WTC11 (cell line): ENCODE data around the gene ANGPTL2. TPM values are rescaled to one million over a fixed set of nuclear protein-coding genes. Genes with fewer than 3 reads are reported as not detected.

Experiments used
- ATAC-seq: fragments of 200-7000 bp; cut with Tn5 transposase; 2 replicates; pipeline ENCODE4 v1.10.0; 2021; ENCODE audit warnings: mild to moderate bottlenecking, moderate library complexity
- CTCF ChIA-PET: fragments of 300-600 bp; sonication (Branson Sonifier 250); formaldehyde crosslinking; loops from one replicate; lab custom pipeline; 2021; ENCODE audit warnings: antibody characterized with exemption; lab: Charles Lee
- POLR2A ChIA-PET: fragments of 350-600 bp; sonication (Branson Sonifier 250); formaldehyde crosslinking; loops from one replicate; lab custom pipeline; 2021; ENCODE audit warnings: antibody characterized with exemption; lab: Charles Lee
- DNase-seq: peaks from one replicate; pipeline ENCODE4 v3.0.0; 2021; ENCODE audit warnings: low spot score
- H3K27ac Mint-ChIP-seq: 2 replicates; pipeline ENCODE4 v1.8.0; 2021; ENCODE audit warnings: mixed read lengths
- H3K27me3 Mint-ChIP-seq: 2 replicates; pipeline ENCODE4 v1.8.0; 2021; ENCODE audit warnings: low read depth, mild to moderate bottlenecking, moderate library complexity, mixed read lengths
- H3K36me3 Mint-ChIP-seq: 2 replicates; pipeline ENCODE4 v1.8.0; 2021; ENCODE audit warnings: mixed read lengths
- H3K4me1 Mint-ChIP-seq: 2 replicates; pipeline ENCODE4 v1.8.0; 2022; ENCODE audit warnings: mixed read lengths
- H3K4me3 Mint-ChIP-seq: 2 replicates; pipeline ENCODE4 v1.8.0; 2021; ENCODE audit warnings: mild to moderate bottlenecking, moderate library complexity, mixed read lengths
- H3K9me3 Mint-ChIP-seq: 2 replicates; pipeline ENCODE4 v1.8.0; 2021; ENCODE audit warnings: mixed read lengths
- CDX4 ChIP-seq: fragments of 250-450 bp; sonication (Bioruptor Pico); IDR thresholded peaks from 2 replicates; pipeline ENCODE4 v1.9.0; 2021; ENCODE audit warnings: moderate library complexity, mild to moderate bottlenecking, inconsistent platforms, borderline replicate concordance
- E2F1 ChIP-seq: sonication (generic); formaldehyde crosslinking; IDR thresholded peaks from 2 replicates; pipeline ENCODE4 v1.8.0; 2022; ENCODE audit warnings: mild to moderate bottlenecking, missing genetic modification reagents
- ERG ChIP-seq: fragments of 250-450 bp; sonication (Bioruptor Pico); IDR thresholded peaks from 2 replicates; pipeline ENCODE4 v1.8.0; 2021; ENCODE audit warnings: mild to moderate bottlenecking
- FOXK1 ChIP-seq: sonication (generic); formaldehyde crosslinking; IDR thresholded peaks from 2 replicates; pipeline ENCODE4 v1.8.0; 2022; ENCODE audit warnings: mild to moderate bottlenecking, moderate library complexity, missing genetic modification reagents
- HMGXB4 ChIP-seq: sonication (generic); formaldehyde crosslinking; IDR thresholded peaks from 2 replicates; pipeline ENCODE4 v1.8.1; 2023; ENCODE audit warnings: mild to moderate bottlenecking, moderate library complexity, missing genetic modification reagents
- MAX ChIP-seq: sonication (generic); formaldehyde crosslinking; IDR thresholded peaks from 2 replicates; pipeline ENCODE4 v1.8.0; 2022; ENCODE audit warnings: mild to moderate bottlenecking, missing genetic modification reagents
- NFATC4 ChIP-seq: fragments of 250-450 bp; sonication (Bioruptor Pico); IDR thresholded peaks from 2 replicates; pipeline ENCODE4 v1.9.0; 2021; ENCODE audit warnings: mild to moderate bottlenecking
- NR2C2 ChIP-seq: sonication (generic); formaldehyde crosslinking; IDR thresholded peaks from 2 replicates; pipeline ENCODE4 v1.8.0; 2022; ENCODE audit warnings: mild to moderate bottlenecking, missing genetic modification reagents
- NR3C1 ChIP-seq: sonication (generic); formaldehyde crosslinking; conservative IDR thresholded peaks from 2 replicates; pipeline ENCODE4 v1.8.1; 2023; ENCODE audit warnings: low read depth, mild to moderate bottlenecking, missing genetic modification reagents
- TP53 ChIP-seq: sonication (generic); formaldehyde crosslinking; IDR thresholded peaks from 2 replicates; pipeline ENCODE4 v1.8.1; 2023; ENCODE audit warnings: mild to moderate bottlenecking, missing genetic modification reagents
- ZNF232 ChIP-seq: sonication (generic); formaldehyde crosslinking; IDR thresholded peaks from 2 replicates; pipeline ENCODE4 v1.8.0; 2022; ENCODE audit warnings: mild to moderate bottlenecking, missing genetic modification reagents
- total RNA-seq: library from RNA; stranded (reverse); gene quantifications from 3 replicates; pipeline ENCODE4 v1.2.3, GENCODE V29; 2021
- TF ChIP-seq, protein P1 (sequence below): sonication (generic); formaldehyde crosslinking; IDR thresholded peaks from 2 replicates; pipeline ENCODE4 v1.8.1; 2022; ENCODE audit warnings: missing genetic modification reagents, borderline replicate concordance
- TF ChIP-seq, protein P2 (sequence below): sonication (generic); formaldehyde crosslinking; IDR thresholded peaks from 2 replicates; pipeline ENCODE4 v1.8.1; 2023; ENCODE audit warnings: mild to moderate bottlenecking, missing genetic modification reagents
- TF ChIP-seq, protein P3 (sequence below): sonication (generic); formaldehyde crosslinking; IDR thresholded peaks from 2 replicates; pipeline ENCODE4 v1.8.1; 2023; ENCODE audit warnings: mild to moderate bottlenecking, missing genetic modification reagents, borderline replicate concordance
- TF ChIP-seq, protein P4 (sequence below): sonication (generic); formaldehyde crosslinking; conservative IDR thresholded peaks from 2 replicates; pipeline ENCODE4 v1.8.1; 2022; ENCODE audit warnings: mild to moderate bottlenecking, missing genetic modification reagents
- TF ChIP-seq, protein P5 (sequence below): sonication (generic); formaldehyde crosslinking; IDR thresholded peaks from 2 replicates; pipeline ENCODE4 v1.8.0; 2023; ENCODE audit warnings: mild to moderate bottlenecking, missing genetic modification reagents
- TF ChIP-seq, protein P6 (sequence below): sonication (generic); formaldehyde crosslinking; IDR thresholded peaks from 2 replicates; pipeline ENCODE4 v1.8.1; 2022; ENCODE audit warnings: mild to moderate bottlenecking, moderate library complexity, missing genetic modification reagents

Gene ANGPTL2
- total RNA-seq, 1 experiment from 2014 or later: 4.5 TPM

- no peak for TF ChIP-seq E2F1 (CRISPR knock-in tag)
- no peak for TF ChIP-seq NR3C1
- TF ChIP-seq MAX (CRISPR knock-in tag): no peak
- no peak for TF ChIP-seq CDX4
- TF ChIP-seq, all 79 proteins: peak for 0
Measured at GRCh38 chr9:127166651-127167524, 44.5 kb upstream of the ANGPTL2 start (continued).

DNA sequence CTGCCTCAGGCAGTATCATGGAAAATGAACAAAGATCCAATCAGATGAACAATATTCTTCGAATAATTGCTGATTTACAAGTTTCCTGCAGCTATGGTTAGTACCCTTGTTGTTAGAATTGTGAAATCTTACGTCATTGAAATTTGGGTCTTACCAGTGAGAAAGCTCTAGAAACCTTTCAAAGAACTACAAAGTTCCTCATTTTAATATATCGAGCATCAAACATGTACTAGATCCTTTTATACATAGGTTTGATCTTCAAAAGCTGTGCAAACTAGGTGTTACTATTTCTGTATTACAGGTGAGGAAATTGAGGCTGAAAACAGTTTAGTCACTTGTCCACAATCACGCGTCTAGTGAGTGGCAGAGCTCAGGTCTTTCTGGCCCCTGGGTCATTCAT is 43.7 kb upstream of the ANGPTL2 start:
- no peak overlapping the region for H3K27ac Mint-ChIP-seq
- DNase-seq (no peak), ATAC-seq (no peak)
- TF ChIP-seq, protein P1, sequence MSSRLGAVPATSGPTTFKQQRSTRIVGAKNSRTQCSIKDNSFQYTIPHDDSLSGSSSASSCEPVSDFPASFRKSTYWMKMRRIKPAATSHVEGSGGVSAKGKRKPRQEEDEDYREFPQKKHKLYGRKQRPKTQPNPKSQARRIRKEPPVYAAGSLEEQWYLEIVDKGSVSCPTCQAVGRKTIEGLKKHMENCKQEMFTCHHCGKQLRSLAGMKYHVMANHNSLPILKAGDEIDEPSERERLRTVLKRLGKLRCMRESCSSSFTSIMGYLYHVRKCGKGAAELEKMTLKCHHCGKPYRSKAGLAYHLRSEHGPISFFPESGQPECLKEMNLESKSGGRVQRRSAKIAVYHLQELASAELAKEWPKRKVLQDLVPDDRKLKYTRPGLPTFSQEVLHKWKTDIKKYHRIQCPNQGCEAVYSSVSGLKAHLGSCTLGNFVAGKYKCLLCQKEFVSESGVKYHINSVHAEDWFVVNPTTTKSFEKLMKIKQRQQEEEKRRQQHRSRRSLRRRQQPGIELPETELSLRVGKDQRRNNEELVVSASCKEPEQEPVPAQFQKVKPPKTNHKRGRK: no peak
- TF ChIP-seq ERG (CRISPR knock-in tag) (no peak), ZNF232 (CRISPR knock-in tag) (no peak), NR3C1 (no peak), NR2C2 (CRISPR knock-in tag) (no peak), HMGXB4 (no peak), TP53 (CRISPR knock-in tag) (no peak), FOXK1 (no peak), NFATC4 (no peak)
- TF ChIP-seq, protein P2, sequence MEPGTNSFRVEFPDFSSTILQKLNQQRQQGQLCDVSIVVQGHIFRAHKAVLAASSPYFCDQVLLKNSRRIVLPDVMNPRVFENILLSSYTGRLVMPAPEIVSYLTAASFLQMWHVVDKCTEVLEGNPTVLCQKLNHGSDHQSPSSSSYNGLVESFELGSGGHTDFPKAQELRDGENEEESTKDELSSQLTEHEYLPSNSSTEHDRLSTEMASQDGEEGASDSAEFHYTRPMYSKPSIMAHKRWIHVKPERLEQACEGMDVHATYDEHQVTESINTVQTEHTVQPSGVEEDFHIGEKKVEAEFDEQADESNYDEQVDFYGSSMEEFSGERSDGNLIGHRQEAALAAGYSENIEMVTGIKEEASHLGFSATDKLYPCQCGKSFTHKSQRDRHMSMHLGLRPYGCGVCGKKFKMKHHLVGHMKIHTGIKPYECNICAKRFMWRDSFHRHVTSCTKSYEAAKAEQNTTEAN (CRISPR knock-in tag): no peak
- TF ChIP-seq, protein P3, sequence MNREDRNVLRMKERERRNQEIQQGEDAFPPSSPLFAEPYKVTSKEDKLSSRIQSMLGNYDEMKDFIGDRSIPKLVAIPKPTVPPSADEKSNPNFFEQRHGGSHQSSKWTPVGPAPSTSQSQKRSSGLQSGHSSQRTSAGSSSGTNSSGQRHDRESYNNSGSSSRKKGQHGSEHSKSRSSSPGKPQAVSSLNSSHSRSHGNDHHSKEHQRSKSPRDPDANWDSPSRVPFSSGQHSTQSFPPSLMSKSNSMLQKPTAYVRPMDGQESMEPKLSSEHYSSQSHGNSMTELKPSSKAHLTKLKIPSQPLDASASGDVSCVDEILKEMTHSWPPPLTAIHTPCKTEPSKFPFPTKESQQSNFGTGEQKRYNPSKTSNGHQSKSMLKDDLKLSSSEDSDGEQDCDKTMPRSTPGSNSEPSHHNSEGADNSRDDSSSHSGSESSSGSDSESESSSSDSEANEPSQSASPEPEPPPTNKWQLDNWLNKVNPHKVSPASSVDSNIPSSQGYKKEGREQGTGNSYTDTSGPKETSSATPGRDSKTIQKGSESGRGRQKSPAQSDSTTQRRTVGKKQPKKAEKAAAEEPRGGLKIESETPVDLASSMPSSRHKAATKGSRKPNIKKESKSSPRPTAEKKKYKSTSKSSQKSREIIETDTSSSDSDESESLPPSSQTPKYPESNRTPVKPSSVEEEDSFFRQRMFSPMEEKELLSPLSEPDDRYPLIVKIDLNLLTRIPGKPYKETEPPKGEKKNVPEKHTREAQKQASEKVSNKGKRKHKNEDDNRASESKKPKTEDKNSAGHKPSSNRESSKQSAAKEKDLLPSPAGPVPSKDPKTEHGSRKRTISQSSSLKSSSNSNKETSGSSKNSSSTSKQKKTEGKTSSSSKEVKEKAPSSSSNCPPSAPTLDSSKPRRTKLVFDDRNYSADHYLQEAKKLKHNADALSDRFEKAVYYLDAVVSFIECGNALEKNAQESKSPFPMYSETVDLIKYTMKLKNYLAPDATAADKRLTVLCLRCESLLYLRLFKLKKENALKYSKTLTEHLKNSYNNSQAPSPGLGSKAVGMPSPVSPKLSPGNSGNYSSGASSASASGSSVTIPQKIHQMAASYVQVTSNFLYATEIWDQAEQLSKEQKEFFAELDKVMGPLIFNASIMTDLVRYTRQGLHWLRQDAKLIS (CRISPR knock-in tag): no peak
- TF ChIP-seq, protein P4, sequence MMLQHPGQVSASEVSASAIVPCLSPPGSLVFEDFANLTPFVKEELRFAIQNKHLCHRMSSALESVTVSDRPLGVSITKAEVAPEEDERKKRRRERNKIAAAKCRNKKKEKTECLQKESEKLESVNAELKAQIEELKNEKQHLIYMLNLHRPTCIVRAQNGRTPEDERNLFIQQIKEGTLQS (CRISPR knock-in tag): no peak
- TF ChIP-seq, protein P5, sequence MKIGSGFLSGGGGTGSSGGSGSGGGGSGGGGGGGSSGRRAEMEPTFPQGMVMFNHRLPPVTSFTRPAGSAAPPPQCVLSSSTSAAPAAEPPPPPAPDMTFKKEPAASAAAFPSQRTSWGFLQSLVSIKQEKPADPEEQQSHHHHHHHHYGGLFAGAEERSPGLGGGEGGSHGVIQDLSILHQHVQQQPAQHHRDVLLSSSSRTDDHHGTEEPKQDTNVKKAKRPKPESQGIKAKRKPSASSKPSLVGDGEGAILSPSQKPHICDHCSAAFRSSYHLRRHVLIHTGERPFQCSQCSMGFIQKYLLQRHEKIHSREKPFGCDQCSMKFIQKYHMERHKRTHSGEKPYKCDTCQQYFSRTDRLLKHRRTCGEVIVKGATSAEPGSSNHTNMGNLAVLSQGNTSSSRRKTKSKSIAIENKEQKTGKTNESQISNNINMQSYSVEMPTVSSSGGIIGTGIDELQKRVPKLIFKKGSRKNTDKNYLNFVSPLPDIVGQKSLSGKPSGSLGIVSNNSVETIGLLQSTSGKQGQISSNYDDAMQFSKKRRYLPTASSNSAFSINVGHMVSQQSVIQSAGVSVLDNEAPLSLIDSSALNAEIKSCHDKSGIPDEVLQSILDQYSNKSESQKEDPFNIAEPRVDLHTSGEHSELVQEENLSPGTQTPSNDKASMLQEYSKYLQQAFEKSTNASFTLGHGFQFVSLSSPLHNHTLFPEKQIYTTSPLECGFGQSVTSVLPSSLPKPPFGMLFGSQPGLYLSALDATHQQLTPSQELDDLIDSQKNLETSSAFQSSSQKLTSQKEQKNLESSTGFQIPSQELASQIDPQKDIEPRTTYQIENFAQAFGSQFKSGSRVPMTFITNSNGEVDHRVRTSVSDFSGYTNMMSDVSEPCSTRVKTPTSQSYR: no peak
- TF ChIP-seq, protein P6, sequence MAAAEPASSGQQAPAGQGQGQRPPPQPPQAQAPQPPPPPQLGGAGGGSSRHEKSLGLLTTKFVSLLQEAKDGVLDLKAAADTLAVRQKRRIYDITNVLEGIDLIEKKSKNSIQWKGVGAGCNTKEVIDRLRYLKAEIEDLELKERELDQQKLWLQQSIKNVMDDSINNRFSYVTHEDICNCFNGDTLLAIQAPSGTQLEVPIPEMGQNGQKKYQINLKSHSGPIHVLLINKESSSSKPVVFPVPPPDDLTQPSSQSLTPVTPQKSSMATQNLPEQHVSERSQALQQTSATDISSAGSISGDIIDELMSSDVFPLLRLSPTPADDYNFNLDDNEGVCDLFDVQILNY (CRISPR knock-in tag): no peak
- H3K27me3 Mint-ChIP-seq: no peaks in the 10 kb centered on the region
- H3K4me3 Mint-ChIP-seq: no peak overlapping the region
- ChIA-PET POLR2A (no interaction called here), CTCF (interaction anchor here (1.3 kb wide), 1 partner anchor 33 kb away, joined by 5 read pairs; no protein-coding TSS in a partner anchor)
- no peaks in the 10 kb centered on the region; the same call in 1 of the 2 replicates for H3K36me3 Mint-ChIP-seq
- H3K4me1 Mint-ChIP-seq: peaks cover 39% of the 10 kb centered on the region
- no peaks in the 10 kb centered on the region for H3K9me3 Mint-ChIP-seq
